Caco-2 (cell line): ENCODE results near the gene ICA1. TPM values are rescaled to one million over a fixed set of nuclear protein-coding genes. Genes with fewer than 3 reads are reported as not detected.

Experiments
- BruUV-seq: library from RNA; stranded (reverse); fragments of 400-500 nt; replicated peaks from 2 replicates; lab custom pipeline; 2021; lab: Mats Ljungman, UMichigan
- CTCF ChIA-PET: fragments of 300-600 bp; sonication (Branson Sonifier 250); formaldehyde crosslinking; loops from one replicate; lab custom pipeline; 2022; ENCODE audit warnings: antibody characterized with exemption; lab: Charles Lee
- POLR2A ChIA-PET: fragments of 300-600 bp; sonication (Branson Sonifier 250); formaldehyde crosslinking; loops from one replicate; lab custom pipeline; 2022; ENCODE audit warnings: antibody characterized with exemption; lab: Charles Lee
- DNase-seq, 2 experiments: peaks; one replicate each; pipeline versions ENCODE4 v3.0.0 to v3.0.0-alpha.2; 2020 to 2022
- H3K27me3 ChIP-seq: replicated peaks from 2 replicates; pipeline ENCODE4 v1.6.0; 2011; ENCODE audit warnings: low read length; ENCODE audit not compliant: control insufficient read depth, insufficient read depth
- H3K36me3 ChIP-seq: 2 replicates; pipeline ENCODE4 v1.5.1; 2011; ENCODE audit warnings: low read length; ENCODE audit not compliant: control insufficient read depth, insufficient read depth
- H3K4me1 ChIP-seq: fragments of 250-450 bp; sonication (Bioruptor Pico); 2 replicates; pipeline ENCODE4 v1.5.1; 2020; ENCODE audit warnings: mild to moderate bottlenecking
- H3K4me3 ChIP-seq: 2 replicates; pipeline ENCODE4 v1.5.1; 2011; ENCODE audit warnings: low read depth, mild to moderate bottlenecking, control low read depth, low read length
- H3K9me3 ChIP-seq: fragments of 250-450 bp; sonication (Bioruptor Pico); 2 replicates; pipeline ENCODE4 v1.5.1; 2020; ENCODE audit warnings: mild to moderate bottlenecking, moderate library complexity
- H3K27ac Mint-ChIP-seq: one replicate; pipeline ENCODE4 v1.8.0; 2022; ENCODE audit warnings: mixed read lengths; ENCODE audit not compliant: unreplicated experiment
- H3K27me3 Mint-ChIP-seq: one replicate; pipeline ENCODE4 v1.8.0; 2022; ENCODE audit warnings: mixed read lengths; ENCODE audit not compliant: insufficient read depth, unreplicated experiment
- H3K36me3 Mint-ChIP-seq: one replicate; pipeline ENCODE4 v1.8.0; 2022; ENCODE audit warnings: mild to moderate bottlenecking, mixed read lengths; ENCODE audit not compliant: insufficient read depth, unreplicated experiment
- H3K4me1 Mint-ChIP-seq: one replicate; pipeline ENCODE4 v1.8.0; 2022; ENCODE audit warnings: low read depth, mixed read lengths; ENCODE audit not compliant: unreplicated experiment
- H3K4me3 Mint-ChIP-seq: one replicate; pipeline ENCODE4 v1.8.0; 2022; ENCODE audit warnings: mild to moderate bottlenecking, moderate library complexity, mixed read lengths; ENCODE audit not compliant: unreplicated experiment
- H3K9me3 Mint-ChIP-seq: one replicate; pipeline ENCODE4 v1.8.0; 2022; ENCODE audit warnings: mixed read lengths; ENCODE audit not compliant: unreplicated experiment
- CTCF ChIP-seq, 2 experiments: fragments of 200-600 bp in 1 of 2; IDR thresholded peaks; 1 replicate in 1 of 2; 2 replicates in 1 of 2; pipeline versions ENCODE4 v1.5.1 to v1.8.0; 2011 to 2022; ENCODE audit warnings: antibody characterized with exemption in 1 of 2, control low read depth in 1 of 2, inconsistent platforms in 1 of 2, low read depth in 1 of 2, low read length in 1 of 2, mild to moderate bottlenecking in 1 of 2, moderate library complexity in 1 of 2; ENCODE audit not compliant: insufficient read depth in 1 of 2, severe bottlenecking in 1 of 2, unreplicated experiment in 1 of 2
- intact Hi-C: fragments of 100-400 bp; cut with micrococcal nuclease; formaldehyde crosslinking; loops from one replicate; pipeline ENCODE4 v1.10.0; 2022; ENCODE audit not compliant: unreplicated experiment
- total RNA-seq: library from RNA; stranded (reverse); gene quantifications from 2 replicates; pipeline ENCODE4 v1.2.3, GENCODE V29; 2022

Gene ICA1
- total RNA-seq, 1 experiment from 2014 or later: 34.2 TPM

GRCh38 chr7:8296362-8296659 is 34.3 kb upstream of the ICA1 start:
- Histone ChIP-seq H3K36me3 (no peaks in the 10 kb centered on the region), H3K9me3 (no peaks in the 10 kb centered on the region), H3K27me3 (no peaks in the 10 kb centered on the region), H3K4me1 (peaks cover 7% of the 10 kb centered on the region; the same call in 1 of the 2 replicates), H3K4me3 (no peak overlapping the region)
- intact Hi-C loops: loop anchor here (1.0 to 10.0 kb wide), 11 partner anchors 19 to 872 kb away; partner anchors contain the start of genes MIOS and UMAD1
- Mint-ChIP-seq H3K27me3 (no peaks in the 10 kb centered on the region), H3K9me3 (no peaks in the 10 kb centered on the region), H3K36me3 (no peaks in the 10 kb centered on the region), H3K4me3 (no peak overlapping the region), H3K27ac (no peak overlapping the region), H3K4me1 (peaks cover 21% of the 10 kb centered on the region)
- POLR2A ChIA-PET: no interaction called here
- BruUV-seq: no TSS peak
- no peak for DNase-seq
- TF ChIP-seq CTCF (IDR thresholded peaks at IDR 0.05; ENCODE audit: insufficient read depth in 1 of 2, low read depth in 1 of 2, low read length in 1 of 2, severe bottlenecking in 1 of 2, unreplicated experiment in 1 of 2): no peak
- CTCF ChIA-PET: interaction anchor here (0.6 to 2.2 kb wide), 16 partner anchors 17 to 701 kb away, joined by 3 to 36 read pairs (median 4); partner anchors contain the start of gene UMAD1

GRCh38 chr7:8295638-8296361 is 33.8 kb upstream of the ICA1 start:
- no peaks in the 10 kb centered on the region for H3K9me3 ChIP-seq
- no peaks in the 10 kb centered on the region for H3K36me3 ChIP-seq
- H3K27ac Mint-ChIP-seq: no peak overlapping the region
- H3K27me3 Mint-ChIP-seq: no peaks in the 10 kb centered on the region
- peaks cover 26% of the 10 kb centered on the region for H3K4me1 Mint-ChIP-seq
- peak; percentile 63 to 76 for DNase-seq
- no TSS peak for BruUV-seq
- peaks cover 11% of the 10 kb centered on the region for H3K4me1 ChIP-seq
- no peak overlapping the region for H3K4me3 Mint-ChIP-seq
- intact Hi-C loops: loop anchor here (1.0 to 10.0 kb wide), 11 partner anchors 18 to 871 kb away; partner anchors contain the start of genes MIOS and UMAD1
- CTCF ChIA-PET: interaction anchor here (0.6 to 2.2 kb wide), 16 partner anchors 17 to 701 kb away, joined by 3 to 36 read pairs (median 4); partner anchors contain the start of gene UMAD1
- H3K4me3 ChIP-seq: no peak overlapping the region
- TF ChIP-seq CTCF (IDR thresholded peaks at IDR 0.05; ENCODE audit: insufficient read depth in 1 of 2, low read depth in 1 of 2, low read length in 1 of 2, severe bottlenecking in 1 of 2, unreplicated experiment in 1 of 2): peak; percentile 74
- POLR2A ChIA-PET: no interaction called here
- no peaks in the 10 kb centered on the region for H3K9me3 Mint-ChIP-seq
- no peaks in the 10 kb centered on the region for H3K27me3 ChIP-seq
- no peaks in the 10 kb centered on the region for H3K36me3 Mint-ChIP-seq

- H3K9me3 Mint-ChIP-seq: no peaks in the 10 kb centered on the region
- TF ChIP-seq CTCF (IDR thresholded peaks at IDR 0.05; ENCODE audit: insufficient read depth in 1 of 2, low read depth in 1 of 2, low read length in 1 of 2, severe bottlenecking in 1 of 2, unreplicated experiment in 1 of 2): no peak
- H3K9me3 ChIP-seq: no peaks in the 10 kb centered on the region
- H3K27me3 Mint-ChIP-seq: no peaks in the 10 kb centered on the region
- no peak for DNase-seq
- no TSS peak for BruUV-seq
- ChIA-PET CTCF (no interaction called here), POLR2A (no interaction called here)
- H3K36me3 Mint-ChIP-seq: no peaks in the 10 kb centered on the region
- H3K4me1 ChIP-seq: peaks cover 21% of the 10 kb centered on the region
- intact Hi-C loops: loop anchor here (1.0 to 10.0 kb wide), 5 partner anchors 29 to 727 kb away; partner anchors contain the start of genes ICA1 and MIOS
- H3K4me1 Mint-ChIP-seq: peaks cover 42% of the 10 kb centered on the region
- H3K4me3 Mint-ChIP-seq: no peak overlapping the region
- H3K4me3 ChIP-seq: no peak overlapping the region
- no peaks in the 10 kb centered on the region for H3K27me3 ChIP-seq
- H3K36me3 ChIP-seq: no peaks in the 10 kb centered on the region
- H3K27ac Mint-ChIP-seq: peak overlapping the region; percentile 21
These were observed 29.6 kb upstream of the ICA1 start for GRCh38 chr7:8291397-8292141.
